Thyroid gland (tissue), 4 donors: ENCODE results near the gene FOXD4L6. TPM values are rescaled to one million over a fixed set of nuclear protein-coding genes. Genes with fewer than 3 reads are reported as not detected.

Experiments used
- total RNA-seq, 4 donors: library from RNA; depleted of rRNA; stranded (reverse); fragments of >200 nt; gene quantifications; one replicate each; pipeline ENCODE4 v1.2.3, GENCODE V29; 2016

FOXD4L6 gene
- total RNA-seq, 4 donors from 2014 or later, result not detected

Other genes with a start within 250 kb of the FOXD4L6 start
- 10 to 100 TPM; 12.3 to 23.7 (median 13.4) TPM for gene ZNG1F, start 60.6 kb upstream of the FOXD4L6 start, total RNA-seq